IMR-90 (cell line): ENCODE data around the gene TXNDC11. TPM values are rescaled to one million over a fixed set of nuclear protein-coding genes. Genes with fewer than 3 reads are reported as not detected.

Experiments
- ATAC-seq: fragments of 200-7000 bp; cut with Tn5 transposase; 2 replicates; pipeline ENCODE4 v1.9.1; 2020; ENCODE audit warnings: low read depth, mild to moderate bottlenecking, moderate library complexity
- BruUV-seq: library from RNA; stranded (reverse); fragments of 400-500 nt; replicated peaks from 2 replicates; lab custom pipeline; 2021; lab: Mats Ljungman, UMichigan
- CTCF ChIA-PET: fragments of 300-600 bp; formaldehyde crosslinking; extraction: SDS; loops from one replicate; lab custom pipeline; 2021; ENCODE audit warnings: antibody characterized with exemption; lab: Yijun Ruan, JAX
- POLR2A ChIA-PET: fragments of 300-600 bp; sonication (Branson Sonifier 250); formaldehyde crosslinking; loops from one replicate; lab custom pipeline; 2022; ENCODE audit warnings: antibody characterized with exemption; ENCODE audit not compliant: unreplicated experiment; lab: Charles Lee
- DNase-seq: peaks from one replicate; pipeline ENCODE4 v3.0.0; 2013
- H2AFZ ChIP-seq: replicated peaks from 2 replicates; pipeline ENCODE3; 2013; ENCODE audit warnings: low read length, mild to moderate bottlenecking; ENCODE audit not compliant: poor library complexity
- H2AK5ac ChIP-seq: 2 replicates; pipeline ENCODE4 v1.6.1; 2013; ENCODE audit warnings: low read depth, low read length, inconsistent platforms
- H2AK9ac ChIP-seq: replicated peaks from 2 replicates; pipeline ENCODE3; 2013; ENCODE audit warnings: mild to moderate bottlenecking, low read depth, low read length, moderate library complexity; ENCODE audit not compliant: poor library complexity
- H2BK120ac ChIP-seq: 2 replicates; pipeline ENCODE4 v1.6.1; 2013; ENCODE audit warnings: low read depth, low read length, inconsistent platforms
- H2BK15ac ChIP-seq: 3 replicates; pipeline ENCODE4 v1.6.1; 2013; ENCODE audit warnings: low read depth, low read length, inconsistent platforms
- H2BK20ac ChIP-seq: 2 replicates; pipeline ENCODE4 v1.6.1; 2013; ENCODE audit warnings: low read depth, mild to moderate bottlenecking, inconsistent platforms, low read length, moderate library complexity
- H2BK5ac ChIP-seq: 2 replicates; pipeline ENCODE4 v1.6.1; 2013; ENCODE audit warnings: mild to moderate bottlenecking, low read depth, low read length, inconsistent platforms; ENCODE audit not compliant: poor library complexity, severe bottlenecking
- H3K14ac ChIP-seq: replicated peaks from 2 replicates; pipeline ENCODE4 v1.6.1; 2013; ENCODE audit warnings: low read depth, low read length, inconsistent platforms
- H3K18ac ChIP-seq: 2 replicates; pipeline ENCODE4 v1.6.1; 2013; ENCODE audit warnings: low read depth, low read length, control low read depth
- H3K23ac ChIP-seq: 2 replicates; pipeline ENCODE4 v1.6.1; 2013; ENCODE audit warnings: low read depth, low read length, inconsistent platforms
- H3K27ac ChIP-seq: 2 replicates; pipeline ENCODE4 v1.5.1; 2013; ENCODE audit warnings: mild to moderate bottlenecking, control low read depth, low read length; ENCODE audit not compliant: insufficient read depth
- H3K27me3 ChIP-seq: 2 replicates; pipeline ENCODE4 v1.6.1; 2013; ENCODE audit warnings: low read length; ENCODE audit not compliant: control insufficient read depth, insufficient read depth
- H3K36me3 ChIP-seq: 2 replicates; pipeline ENCODE4 v1.6.1; 2013; ENCODE audit warnings: low read length, mixed read lengths; ENCODE audit not compliant: control insufficient read depth, insufficient read depth
- H3K4ac ChIP-seq: 2 replicates; pipeline ENCODE4 v1.6.1; 2013; ENCODE audit warnings: low read depth, low read length, inconsistent platforms
- H3K4me1 ChIP-seq: 2 replicates; pipeline ENCODE4 v1.6.1; 2013; ENCODE audit warnings: low read length, mixed read lengths; ENCODE audit not compliant: control insufficient read depth, insufficient read depth
- H3K4me2 ChIP-seq: 2 replicates; pipeline ENCODE4 v1.6.1; 2013; ENCODE audit warnings: low read depth, mild to moderate bottlenecking, control low read depth, low read length, moderate library complexity
- H3K4me3 ChIP-seq: 2 replicates; pipeline ENCODE4 v1.5.1; 2013; ENCODE audit warnings: low read depth, mild to moderate bottlenecking, control low read depth, low read length, moderate library complexity; ENCODE audit not compliant: insufficient read depth
- H3K56ac ChIP-seq: 2 replicates; pipeline ENCODE4 v1.6.1; 2013; ENCODE audit warnings: low read length, inconsistent platforms; ENCODE audit not compliant: insufficient read depth; ENCODE audit errors: extremely low read depth
- H3K79me1 ChIP-seq, 2 experiments: 2 replicates each; pipeline ENCODE4 v1.6.1; 2013; ENCODE audit warnings: low read length in 2 of 2, inconsistent platforms in 1 of 2, low read depth in 1 of 2
- H3K9ac ChIP-seq: 2 replicates; pipeline ENCODE4 v1.6.1; 2013; ENCODE audit warnings: low read depth, low read length, control low read depth
- H3K9me1 ChIP-seq: 2 replicates; pipeline ENCODE4 v1.6.1; 2013; ENCODE audit warnings: low read length, inconsistent platforms; ENCODE audit not compliant: insufficient read depth
- H3K9me3 ChIP-seq: 2 replicates; pipeline ENCODE4 v1.6.1; 2013; ENCODE audit warnings: low read length; ENCODE audit not compliant: control insufficient read depth, insufficient read depth
- H4K20me1 ChIP-seq: 2 replicates; pipeline ENCODE4 v1.6.1; 2013; ENCODE audit warnings: low read length, inconsistent platforms; ENCODE audit not compliant: insufficient read depth
- H4K5ac ChIP-seq: 2 replicates; pipeline ENCODE4 v1.6.1; 2013; ENCODE audit warnings: mild to moderate bottlenecking, low read depth, low read length, control low read depth
- H4K8ac ChIP-seq, 2 experiments: 2 replicates each; pipeline ENCODE4 v1.6.1; 2013; ENCODE audit warnings: low read depth in 2 of 2, low read length in 2 of 2, control low read depth in 1 of 2, inconsistent platforms in 1 of 2
- H4K91ac ChIP-seq: 2 replicates; pipeline ENCODE4 v1.6.1; 2013; ENCODE audit warnings: low read depth, low read length, inconsistent platforms; ENCODE audit not compliant: insufficient read depth
- BHLHE40 ChIP-seq: fragments of 150-350 bp; IDR thresholded peaks from 2 replicates; pipeline ENCODE4 v1.6.1; 2016; ENCODE audit warnings: mild to moderate bottlenecking, low read depth, low read length
- CTCF ChIP-seq: conservative IDR thresholded peaks from 2 replicates; pipeline ENCODE4 v1.5.1; 2012; ENCODE audit warnings: mild to moderate bottlenecking, low read depth, low read length, improper control_type of control experiment
- FOS ChIP-seq: fragments of 150-350 bp; IDR thresholded peaks from 2 replicates; pipeline ENCODE4 v1.6.1; 2016; ENCODE audit warnings: low read depth, low read length
- MAZ ChIP-seq: IDR thresholded peaks from 2 replicates; pipeline ENCODE4 v1.6.1; 2012; ENCODE audit warnings: low read depth, mild to moderate bottlenecking, low read length, improper control_type of control experiment, moderate library complexity, borderline replicate concordance
- MXI1 ChIP-seq: IDR thresholded peaks from 2 replicates; pipeline ENCODE4 v1.6.1; 2012; ENCODE audit warnings: low read depth, mild to moderate bottlenecking, low read length, moderate library complexity, borderline replicate concordance
- POLR2A ChIP-seq: IDR thresholded peaks from 2 replicates; pipeline ENCODE4 v1.6.1; 2012; ENCODE audit warnings: mild to moderate bottlenecking, low read depth, low read length
- WGBS, 2 experiments: methylation state at CpG; one replicate each; pipeline versions ENCODE4 v1.1.5 to v1.1.7; 2013; ENCODE audit warnings: missing lambda C conversion rate in 2 of 2; ENCODE audit not compliant: insufficient read length in 1 of 2; ENCODE audit errors: extremely low coverage in 2 of 2; 5-methylcytosine and 5-hydroxymethylcytosine counted together
- dilution Hi-C: fragments of 300-500 bp; cut with HindIII; formaldehyde crosslinking; loops from one replicate; pipeline ENCODE4 v1.14.3; 2018; ENCODE audit warnings: low sequenced_read_pairs; ENCODE audit not compliant: unreplicated experiment
- in situ Hi-C: fragments of 300-500 bp; cut with MboI; formaldehyde crosslinking; loops from 3 replicates; pipeline ENCODE4 v1.14.3; 2019; ENCODE audit warnings: low sequenced_read_pairs, inconsistent platforms, mixed read lengths
- intact Hi-C: fragments of 100-400 bp; cut with micrococcal nuclease; formaldehyde crosslinking; loops from 2 replicates; pipeline ENCODE4 v1.10.0; 2022
- polyA plus RNA-seq, 3 experiments: library from polyadenylated mRNA; depleted of rRNA; stranded (reverse); fragments of >200 nt; gene quantifications; 2 replicates each; pipeline ENCODE4 v1.2.3, GENCODE V29; 2012; ENCODE audit warnings: low replicate concordance in 1 of 3
- total RNA-seq: library from RNA; depleted of rRNA; stranded (reverse); fragments of >200 nt; gene quantifications from 2 replicates; pipeline ENCODE4 v1.2.3, GENCODE V29; 2012

TXNDC11 gene
- total and polyA plus RNA-seq, 2 of the 4 experiments (the other 2 are of a cell fraction) = 25.3 to 42.9 TPM

- no peak overlapping the region for H3K18ac ChIP-seq
- H2BK120ac ChIP-seq = no peak overlapping the region
- no peak overlapping the region for H3K9ac ChIP-seq
- H3K79me1 ChIP-seq = peaks cover 30 to 75% of the 10 kb centered on the region in 2 experiments
- peaks cover 25% of the 10 kb centered on the region for H3K36me3 ChIP-seq
- ChIA-PET POLR2A (interaction anchor here (0.6 to 1.0 kb wide), 2 partner anchors 19 to 62 kb away, joined by 3 to 11 read pairs; no protein-coding TSS in a partner anchor), CTCF (no interaction called here)
- H2BK15ac ChIP-seq = no peak overlapping the region
- H4K5ac ChIP-seq = no peak overlapping the region
- no peak overlapping the region for H2AK5ac ChIP-seq
- H3K9me3 ChIP-seq = no peaks in the 10 kb centered on the region
- intact Hi-C loops (no loop called here), dilution Hi-C loops (no loop called here), in situ Hi-C loops (no loop called here)
- H2AK9ac ChIP-seq = no peak overlapping the region
- H2BK20ac ChIP-seq = no peak overlapping the region
- H3K4me2 ChIP-seq = no peak overlapping the region
- no peak overlapping the region for H3K4me3 ChIP-seq
- H2AFZ ChIP-seq = no peak overlapping the region
- ATAC-seq (no peak), DNase-seq (no peak)
- 100% methylated on average over 2 of the region's 8 CpGs; no CpG with 5 or more reads in 1 of the 2 experiments for WGBS, 2 experiments
- H4K20me1 ChIP-seq = peaks cover 53% of the 10 kb centered on the region
- H3K9me1 ChIP-seq = 0 out of 2 replicates have a peak, but pooled peaks cover 4% of the 10 kb centered on the region
- no peak overlapping the region for H3K27ac ChIP-seq
- H4K91ac ChIP-seq = no peak overlapping the region
- TF ChIP-seq MXI1 (no peak), CTCF (no peak), POLR2A (no peak), MAZ (no peak), FOS (no peak), BHLHE40 (no peak)
- H3K4me1 ChIP-seq = peaks cover 7% of the 10 kb centered on the region
- H3K56ac ChIP-seq = no peak overlapping the region
- H3K27me3 ChIP-seq = no peaks in the 10 kb centered on the region
- no peak overlapping the region for H2BK5ac ChIP-seq
- no peak overlapping the region for H3K4ac ChIP-seq
- H3K14ac ChIP-seq = no peak overlapping the region
- no peak overlapping the region for H4K8ac ChIP-seq
- no peak overlapping the region for H3K23ac ChIP-seq
- BruUV-seq = no TSS peak
These were observed 6.9 kb downstream of the TXNDC11 start for GRCh38 chr16:11735787-11736186.
